GM12891 (cell line): ENCODE results near the gene B3GALNT2.
"Not testable (repeated sequence)": the region's sequence is repeated elsewhere in the genome, so short reads cannot be mapped to it uniquely, and the experiment has no call there.

Experiments
- DNase-seq: peaks from one replicate; pipeline ENCODE4 v3.0.0; 2011; ENCODE audit warnings: low spot score; ENCODE audit not compliant: insufficient read length
- FAIRE-seq: peaks from 2 replicates; lab custom pipeline; 2011; peaks lifted over from hg19 to GRCh38; lab: Jason Lieb, UNC
- PAX5 ChIP-seq: IDR thresholded peaks from 2 replicates; pipeline ENCODE4 v1.6.1; 2011; ENCODE audit warnings: low read length, moderate library complexity, mild to moderate bottlenecking; ENCODE audit not compliant: insufficient read depth, severe bottlenecking
- POLR2A ChIP-seq: IDR thresholded peaks from 2 replicates; pipeline ENCODE4 v1.6.1; 2011; ENCODE audit warnings: low read depth, low read length, control low read depth
- POLR2AphosphoS5 ChIP-seq: IDR thresholded peaks from 2 replicates; pipeline ENCODE4 v1.6.1; 2011; ENCODE audit warnings: low read depth, low read length, control low read depth
- POU2F2 ChIP-seq: IDR thresholded peaks from 2 replicates; pipeline ENCODE4 v1.6.1; 2011; ENCODE audit warnings: low read depth, mild to moderate bottlenecking, control low read depth, low read length, moderate library complexity
- SPI1 ChIP-seq: IDR thresholded peaks from 2 replicates; pipeline ENCODE4 v1.6.1; 2011; ENCODE audit warnings: low read depth, low read length, control low read depth
- TAF1 ChIP-seq: IDR thresholded peaks from 2 replicates; pipeline ENCODE4 v1.6.1; 2011; ENCODE audit warnings: low read depth, low read length, control low read depth

B3GALNT2 gene

GRCh38 chr1:235461954-235462353 lies 42.3 kb downstream of the B3GALNT2 start:
- TF ChIP-seq POLR2AphosphoS5: no peak
- TF ChIP-seq PAX5: no peak
- no peak for TF ChIP-seq POU2F2
- no peak for TF ChIP-seq TAF1
- no peak for TF ChIP-seq SPI1
- no peak for TF ChIP-seq POLR2A
- no peak for DNase-seq
- FAIRE-seq: peak; percentile 86

DNA sequence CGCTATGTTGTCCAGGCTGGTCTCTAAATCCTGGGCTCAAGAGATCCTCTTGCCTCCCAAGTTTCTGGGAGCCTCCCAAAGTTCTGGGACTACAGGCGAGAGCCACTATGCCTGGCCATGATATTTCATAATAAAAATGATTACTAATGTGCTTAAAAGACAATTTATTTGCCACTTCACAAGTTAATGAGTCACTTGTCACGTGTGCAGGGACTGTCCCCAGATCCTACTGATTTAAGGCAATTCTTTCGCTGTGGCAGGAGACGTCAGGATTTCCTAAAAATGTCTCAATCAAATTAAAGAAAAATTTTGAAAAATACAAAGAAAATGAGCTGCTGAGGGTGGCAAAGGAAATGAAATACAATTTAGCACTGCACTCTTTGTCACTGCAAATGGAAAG lies 43.5 kb downstream of the B3GALNT2 start:
- DNase-seq: no peak
- no peak for TF ChIP-seq POU2F2
- TF ChIP-seq TAF1: no peak
- no peak for TF ChIP-seq POLR2AphosphoS5
- no peak for TF ChIP-seq SPI1
- TF ChIP-seq PAX5: no peak
- TF ChIP-seq POLR2A: no peak
- FAIRE-seq: no peak

GRCh38 chr1:235457856-235458255 lies 46.4 kb downstream of the B3GALNT2 start:
- not testable (repeated sequence) for DNase-seq, FAIRE-seq

DNA sequence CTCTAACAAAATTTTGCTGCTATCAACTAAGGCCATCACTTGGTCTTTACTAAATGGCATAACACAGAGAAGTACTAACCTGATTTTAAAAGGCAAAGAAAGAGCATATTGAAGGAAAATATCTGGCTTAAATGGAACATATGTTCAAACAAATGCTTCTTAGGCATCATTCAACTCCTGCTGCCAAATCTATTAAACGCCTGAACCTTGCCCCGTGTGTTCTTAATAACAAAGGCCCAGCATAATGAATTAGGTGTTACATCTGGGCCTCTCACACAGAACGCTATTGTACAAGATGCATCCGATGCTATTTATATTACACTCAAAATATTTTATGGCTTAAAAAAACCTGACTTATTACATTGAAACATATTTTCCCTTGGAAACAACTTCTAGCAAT lies 48.4 kb downstream of the B3GALNT2 start:
- no peak for TF ChIP-seq PAX5
- TF ChIP-seq POU2F2: no peak
- TF ChIP-seq SPI1: no peak
- TF ChIP-seq POLR2A: no peak
- TF ChIP-seq POLR2AphosphoS5: no peak
- no peak for TF ChIP-seq TAF1
- peak; percentile 33 for FAIRE-seq
- no peak for DNase-seq

DNA sequence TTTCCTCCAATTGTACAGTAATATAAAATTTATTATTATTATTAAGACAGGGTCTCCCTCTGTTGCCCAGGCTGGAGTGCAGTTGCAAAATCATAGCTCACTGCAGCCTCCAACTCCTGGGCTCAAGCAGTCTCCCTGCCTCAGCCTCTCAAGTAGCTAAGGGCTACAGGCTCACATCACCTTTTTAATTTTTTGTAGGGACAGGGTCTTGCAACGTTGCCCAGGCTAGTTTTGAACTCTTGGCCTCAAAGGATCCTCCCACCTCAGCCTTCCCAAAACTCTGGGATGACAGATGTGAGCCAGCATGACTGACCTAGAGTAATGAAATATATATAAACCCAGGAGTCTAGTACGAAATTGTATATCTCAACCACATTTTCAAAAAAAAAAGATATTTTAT lies 49.2 kb downstream of the B3GALNT2 start:
- no peak for FAIRE-seq
- TF ChIP-seq POLR2A (no peak), POLR2AphosphoS5 (no peak), SPI1 (no peak), PAX5 (no peak), TAF1 (no peak), POU2F2 (no peak)
- no peak for DNase-seq

- no peak for FAIRE-seq
- TF ChIP-seq TAF1: no peak
- no peak for TF ChIP-seq SPI1
- TF ChIP-seq POLR2A: no peak
- TF ChIP-seq POLR2AphosphoS5: no peak
- no peak for TF ChIP-seq PAX5
- TF ChIP-seq POU2F2: no peak
- DNase-seq: no peak
These were observed 50.2 kb downstream of the B3GALNT2 start for GRCh38 chr1:235454021-235454420.

GRCh38 chr1:235450886-235451483 lies 53.3 kb downstream of the B3GALNT2 start:
- FAIRE-seq: no peak
- TF ChIP-seq SPI1: no peak
- no peak for TF ChIP-seq POU2F2
- TF ChIP-seq TAF1: no peak
- TF ChIP-seq POLR2AphosphoS5: no peak
- TF ChIP-seq PAX5: no peak
- TF ChIP-seq POLR2A: no peak
- DNase-seq: no peak

DNA sequence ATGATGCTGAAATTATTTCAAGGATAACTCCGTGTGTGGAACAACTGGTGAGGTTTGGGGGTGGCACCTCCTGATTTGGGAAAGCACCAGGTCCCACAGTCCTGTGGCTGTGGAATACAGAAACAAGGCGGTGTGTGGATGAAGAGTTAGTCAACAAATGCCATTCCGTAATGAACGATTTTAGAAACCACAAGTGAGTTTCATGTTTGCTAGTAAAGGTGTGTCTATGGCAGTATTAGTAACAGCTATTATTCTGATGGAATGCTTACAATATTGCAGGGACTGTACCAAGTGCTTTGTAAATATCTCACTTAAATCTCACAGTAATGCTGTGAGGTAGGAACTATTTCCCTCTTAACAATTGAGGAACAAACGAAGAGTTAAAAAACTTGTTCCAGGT lies 53.8 kb downstream of the B3GALNT2 start:
- FAIRE-seq (no peak), DNase-seq (no peak)
- TF ChIP-seq TAF1 (no peak), POLR2AphosphoS5 (no peak), SPI1 (no peak), POU2F2 (no peak), PAX5 (no peak), POLR2A (no peak)

DNA sequence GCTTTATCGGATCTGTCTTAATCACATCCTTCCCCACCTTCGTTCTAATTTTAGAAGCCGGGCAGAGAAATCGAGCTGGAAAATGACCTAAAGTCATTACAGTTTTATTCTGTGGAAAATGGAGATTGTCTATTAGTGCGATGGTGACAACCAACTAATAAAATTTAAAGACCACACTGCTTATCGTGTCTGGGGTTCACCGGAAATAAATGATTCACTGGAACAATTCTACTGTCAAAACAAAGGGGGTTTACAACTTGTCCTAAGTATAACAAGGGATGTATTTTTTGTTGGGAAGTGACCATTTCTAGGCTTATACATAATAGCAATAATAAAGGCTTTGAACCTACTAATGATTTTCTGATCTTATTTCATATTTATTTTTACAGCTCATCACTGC lies 55.6 kb downstream of the B3GALNT2 start:
- TF ChIP-seq SPI1 (no peak), POU2F2 (no peak), POLR2AphosphoS5 (no peak), POLR2A (no peak), TAF1 (no peak), PAX5 (no peak)
- FAIRE-seq (no peak), DNase-seq (no peak)

DNA sequence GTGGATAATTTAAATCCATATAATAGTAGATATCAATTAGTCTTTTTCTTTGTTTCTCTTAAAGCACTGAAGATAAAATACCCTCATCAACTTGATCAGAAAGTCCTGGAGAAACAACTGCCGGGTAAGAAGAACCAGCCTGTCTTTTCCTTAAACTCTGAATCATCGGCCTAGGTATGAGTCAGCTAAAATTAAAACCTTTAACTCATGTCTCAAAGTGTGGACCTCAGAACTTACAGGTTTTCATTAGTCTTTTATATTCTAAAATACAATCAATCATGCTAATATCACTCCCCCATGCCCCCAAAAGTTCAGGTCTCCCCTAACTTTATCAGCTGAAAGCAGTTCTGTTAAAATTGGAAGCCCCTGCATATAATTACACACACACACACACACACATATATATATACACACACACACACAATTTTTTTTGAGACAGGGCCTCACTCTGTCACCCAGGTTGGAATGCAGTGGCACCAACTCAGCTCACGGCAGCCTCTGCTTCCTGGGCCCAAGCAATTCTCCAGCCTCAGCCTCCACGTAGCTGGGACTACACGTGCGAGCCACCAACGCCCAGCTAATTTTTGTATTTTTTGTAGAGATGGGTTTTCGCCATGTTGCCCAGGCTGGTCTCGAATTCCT lies 61.3 kb downstream of the B3GALNT2 start:
- TF ChIP-seq POU2F2 (no peak), PAX5 (no peak), TAF1 (no peak), POLR2A (no peak), POLR2AphosphoS5 (no peak), SPI1 (no peak)
- FAIRE-seq (no peak), DNase-seq (no peak)
